ENCODE data around the gene SNRK.
"Not testable (repeated sequence)": the region's sequence is repeated elsewhere in the genome, so short reads cannot be mapped to it uniquely, and the experiment has no call there.

The SNRK gene

DNA sequence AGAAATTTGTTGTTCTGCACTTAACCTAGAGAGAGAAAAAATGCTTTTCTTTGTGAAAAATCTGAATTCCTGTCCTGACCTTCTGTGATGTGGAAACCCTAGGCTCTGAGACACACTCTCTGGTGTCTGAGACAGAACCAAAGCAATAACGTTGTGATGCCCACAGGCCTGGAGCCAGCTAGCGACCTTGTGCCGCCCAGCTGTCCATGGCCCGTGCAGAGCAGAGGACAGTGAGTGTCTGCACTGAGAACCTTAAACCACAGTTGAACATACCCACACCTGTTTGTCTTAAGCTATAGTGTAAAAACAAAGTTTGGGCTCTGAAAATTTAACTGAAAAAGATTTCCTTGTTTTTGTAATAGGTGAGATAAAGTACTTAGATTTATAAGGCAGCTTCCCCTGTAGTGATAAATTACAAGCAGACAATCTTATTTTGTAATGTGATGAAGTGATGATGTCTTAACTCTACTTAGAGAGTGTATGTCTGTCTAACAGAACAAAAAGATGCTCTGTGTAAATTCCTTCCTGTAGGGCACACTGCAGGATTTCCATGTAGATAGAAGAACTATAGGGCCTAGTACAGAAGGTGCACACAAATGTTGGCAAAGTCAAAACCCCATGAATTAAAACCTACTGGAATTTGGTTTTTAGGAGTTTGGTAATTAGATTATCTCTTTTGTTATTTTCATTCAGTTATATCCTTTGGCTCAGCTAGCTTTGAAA is 62.7 kb downstream of the SNRK start:
- no peak for FAIRE-seq

DNA sequence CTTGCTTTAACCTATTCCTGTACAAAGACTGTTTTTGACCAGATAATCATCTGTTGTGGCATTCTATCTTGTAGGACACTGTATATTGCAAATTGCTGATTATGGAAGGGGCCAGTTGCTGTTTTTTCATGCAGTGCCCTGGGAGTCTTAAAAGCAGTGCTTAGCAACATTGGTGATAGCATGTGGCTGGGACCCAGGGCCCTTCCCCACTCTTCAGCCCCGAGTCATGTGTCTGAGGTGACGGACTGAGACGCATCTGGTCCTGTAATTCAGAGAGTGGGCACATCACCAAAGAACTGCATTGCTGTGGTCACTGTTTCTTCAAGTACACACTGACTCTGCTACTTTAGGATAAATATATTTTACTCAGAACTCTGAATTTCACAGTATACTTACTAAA is 63.4 kb downstream of the SNRK start:
- FAIRE-seq = no peak

DNA sequence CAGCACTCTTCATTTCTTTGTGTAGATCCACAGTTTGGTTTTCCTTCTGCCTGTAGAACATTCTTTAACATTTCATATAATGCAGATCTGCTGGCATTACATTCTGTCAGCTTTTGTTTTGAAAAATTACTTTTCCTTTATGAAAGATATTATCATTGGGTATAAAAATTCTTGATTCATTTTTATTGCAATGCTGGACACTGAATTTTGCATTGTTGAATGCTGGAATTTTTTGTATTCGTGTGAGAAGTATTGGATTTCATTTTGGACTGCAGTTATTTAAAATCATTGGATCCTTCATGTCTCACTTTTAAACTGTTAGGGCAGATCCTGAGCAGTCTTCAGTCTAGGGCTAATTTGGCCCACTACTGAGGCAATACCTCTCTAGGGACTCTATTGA is 67.1 kb downstream of the SNRK start:
- FAIRE-seq = no peak

DNA sequence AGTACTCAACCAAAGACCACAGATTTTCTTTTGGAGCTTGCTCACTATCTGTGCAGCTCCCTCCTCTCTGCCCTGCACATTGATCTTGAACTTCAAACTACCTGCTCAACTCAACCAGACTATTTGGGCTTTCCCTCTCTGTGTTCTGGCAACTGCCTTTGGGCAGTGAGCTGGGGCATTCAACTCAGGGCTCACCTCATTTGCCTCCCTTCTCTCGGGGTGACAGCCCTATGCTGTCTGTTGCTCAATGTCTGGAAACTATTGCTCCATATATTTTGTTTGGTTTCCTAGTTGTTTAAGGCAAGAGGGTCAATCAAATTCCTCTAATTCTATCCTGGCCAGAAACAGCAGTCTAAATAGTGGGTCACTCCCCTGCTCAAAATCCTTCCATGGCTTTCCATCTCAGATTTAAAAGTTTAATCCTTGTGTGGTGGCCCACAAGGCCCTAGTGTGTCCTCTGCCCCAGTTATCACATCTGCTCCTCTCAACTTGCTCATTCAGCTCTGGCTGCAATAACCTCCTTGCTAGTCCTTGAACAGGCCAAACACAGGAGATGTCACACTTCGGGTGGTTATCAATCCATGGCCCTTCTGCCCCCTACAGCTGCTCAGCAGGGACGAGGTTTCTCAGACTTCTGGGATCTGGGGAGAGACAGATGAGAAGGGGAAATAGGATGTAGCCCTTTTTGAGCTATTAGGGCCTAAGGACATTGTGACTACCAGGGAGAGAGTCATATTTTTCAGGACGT is 67.8 kb downstream of the SNRK start:
- FAIRE-seq = no peak

DNA sequence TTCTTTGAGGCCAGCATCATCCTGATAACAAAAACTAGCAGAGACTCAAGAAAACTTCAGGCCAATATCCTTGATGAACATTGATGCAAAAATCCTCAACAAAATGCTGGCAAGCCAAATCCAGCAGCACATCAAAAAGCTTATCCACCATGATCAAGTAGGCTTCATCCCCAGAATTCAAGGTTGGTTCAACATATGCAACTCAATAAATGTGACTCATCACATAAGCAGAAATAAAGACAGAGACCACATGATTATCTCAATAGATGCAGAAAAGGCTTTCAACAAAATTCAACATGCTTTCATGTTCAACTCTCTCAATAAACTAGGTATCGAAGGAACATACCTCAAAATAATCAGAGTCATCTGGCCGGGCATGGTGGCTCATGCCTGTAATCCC is 69.7 kb downstream of the SNRK start:
- FAIRE-seq = not testable (repeated sequence)

DNA sequence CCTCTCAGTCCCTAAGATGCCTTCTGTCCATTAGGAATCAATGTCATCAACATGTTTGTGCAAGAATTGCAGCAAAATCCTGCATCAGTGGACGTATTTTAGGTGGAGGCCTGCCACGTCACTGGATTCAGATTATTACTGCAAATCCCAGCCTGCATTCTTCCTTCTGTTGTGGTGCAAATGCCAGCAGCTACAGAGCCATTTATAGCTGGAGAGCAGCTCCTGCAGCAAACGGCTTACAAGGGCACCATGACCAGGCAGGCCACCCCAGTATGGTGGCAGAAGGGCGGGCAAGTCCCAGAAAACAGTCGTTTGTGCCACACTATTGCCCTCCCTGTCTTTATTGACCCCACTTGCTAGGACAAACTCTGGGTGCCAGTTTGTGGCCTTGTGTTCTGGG is 74.7 kb downstream of the SNRK start:
- FAIRE-seq = no peak

DNA sequence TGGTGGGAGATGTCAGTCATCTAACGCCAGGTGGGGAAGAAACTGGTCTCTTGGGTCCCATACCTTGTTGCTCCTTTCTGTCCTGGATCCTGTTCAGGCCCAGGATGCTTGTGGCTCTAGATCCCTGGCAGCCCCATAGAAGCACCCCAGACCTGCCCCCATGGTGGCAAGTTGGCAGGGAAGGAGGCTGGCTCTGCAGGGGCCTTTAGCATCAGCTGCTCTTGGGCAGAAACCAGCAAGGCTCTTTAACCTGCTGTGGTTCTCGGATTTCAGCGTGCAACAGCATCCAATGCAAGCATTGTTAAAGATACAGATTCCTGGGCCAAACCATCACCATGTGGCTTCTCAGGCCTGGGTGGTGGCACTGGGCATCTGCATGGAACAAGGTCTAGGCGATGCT is 75.8 kb downstream of the SNRK start:
- no peak for FAIRE-seq

DNA sequence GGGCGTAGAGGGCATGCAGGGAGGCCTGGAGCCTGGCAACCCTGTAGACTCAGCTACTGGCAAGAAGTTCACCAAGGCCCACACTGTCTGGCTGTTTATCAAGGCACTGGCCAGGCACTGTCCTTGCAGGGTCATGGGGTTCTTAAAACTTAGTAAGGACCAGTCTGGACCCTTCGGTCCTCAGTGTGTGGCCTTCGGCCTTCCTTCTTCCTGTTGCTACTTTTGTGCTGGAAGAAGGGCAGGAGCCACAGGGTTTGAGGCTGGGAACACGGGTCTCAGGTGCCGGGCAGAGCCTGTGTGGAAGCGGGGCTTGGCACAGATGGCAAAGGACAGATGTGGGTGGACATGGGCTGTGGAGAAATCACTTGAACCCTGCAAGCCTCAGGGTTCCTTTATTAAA is 76.6 kb downstream of the SNRK start:
- FAIRE-seq = no peak

DNA sequence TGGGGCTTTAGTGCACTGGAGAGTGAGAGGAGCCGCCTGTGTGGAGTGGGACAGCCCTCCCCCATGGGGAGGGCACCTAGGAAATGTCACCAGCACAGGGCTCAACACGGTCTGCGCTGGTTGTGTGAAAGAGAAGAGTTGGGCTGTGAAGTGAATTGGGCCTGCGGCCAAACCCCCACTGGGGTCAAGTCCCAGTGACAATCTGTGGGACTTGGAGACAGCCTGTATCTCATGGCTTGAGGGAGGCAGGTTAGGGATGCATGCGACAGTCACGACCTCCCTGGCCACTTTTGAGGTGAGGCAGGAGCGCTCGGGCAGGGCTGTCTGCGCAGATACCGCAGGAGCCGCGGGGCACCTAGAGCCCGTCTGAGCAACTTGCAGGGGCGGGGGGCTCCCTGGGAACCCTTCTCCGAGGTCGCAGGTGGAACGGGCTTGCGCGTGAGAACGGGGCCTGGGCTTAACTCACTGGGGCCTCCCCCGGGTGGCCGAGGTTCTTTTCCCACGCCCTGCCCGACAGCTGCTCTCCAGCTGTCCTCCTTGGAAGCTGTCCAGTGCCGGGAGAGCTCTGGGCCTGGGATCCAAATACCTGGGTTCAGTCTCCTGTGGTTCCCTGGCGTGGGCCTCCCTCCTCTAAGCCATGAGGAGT is 77.4 kb downstream of the SNRK start:
- no peak for FAIRE-seq

DNA sequence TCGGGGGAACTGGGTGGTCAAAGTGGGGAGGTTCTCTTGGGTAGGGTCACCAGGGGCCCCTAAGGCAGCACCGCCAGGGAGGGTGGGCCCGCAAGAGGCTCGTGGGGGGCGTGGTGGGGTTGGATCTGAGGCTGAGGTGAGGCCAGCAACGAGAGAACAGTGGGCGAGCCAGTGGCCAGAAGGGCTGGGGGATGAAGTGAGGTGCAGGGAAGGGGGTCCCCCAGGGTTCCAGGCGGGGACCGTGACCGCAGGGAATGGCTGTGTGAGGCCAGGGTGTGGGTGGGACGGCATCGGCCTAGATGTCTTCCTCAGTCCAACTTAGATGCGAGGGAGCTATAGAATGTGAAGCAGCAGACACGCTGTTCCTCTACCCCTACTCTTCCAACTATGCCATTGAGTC is 78.2 kb downstream of the SNRK start:
- FAIRE-seq = no peak

DNA sequence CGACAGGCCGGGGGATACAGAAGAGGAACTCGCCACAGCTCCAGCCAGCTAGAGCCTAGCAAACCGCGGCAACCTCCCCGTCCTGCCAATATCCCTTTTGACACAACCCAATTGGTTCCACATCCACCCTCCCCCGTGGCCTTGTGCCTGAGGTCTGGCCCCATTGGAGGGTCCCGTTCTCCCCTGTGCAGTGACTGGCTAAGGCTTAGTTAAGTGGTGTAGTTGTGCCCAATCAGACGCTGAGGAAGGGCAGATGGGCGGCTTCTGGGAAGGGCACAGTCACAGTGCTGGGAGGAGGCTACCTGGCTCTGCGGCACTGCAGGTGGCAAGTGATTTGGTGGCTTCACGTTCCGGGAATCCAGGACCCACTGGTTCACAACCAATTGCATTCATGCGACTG is 78.6 kb downstream of the SNRK start:
- no peak for FAIRE-seq

DNA sequence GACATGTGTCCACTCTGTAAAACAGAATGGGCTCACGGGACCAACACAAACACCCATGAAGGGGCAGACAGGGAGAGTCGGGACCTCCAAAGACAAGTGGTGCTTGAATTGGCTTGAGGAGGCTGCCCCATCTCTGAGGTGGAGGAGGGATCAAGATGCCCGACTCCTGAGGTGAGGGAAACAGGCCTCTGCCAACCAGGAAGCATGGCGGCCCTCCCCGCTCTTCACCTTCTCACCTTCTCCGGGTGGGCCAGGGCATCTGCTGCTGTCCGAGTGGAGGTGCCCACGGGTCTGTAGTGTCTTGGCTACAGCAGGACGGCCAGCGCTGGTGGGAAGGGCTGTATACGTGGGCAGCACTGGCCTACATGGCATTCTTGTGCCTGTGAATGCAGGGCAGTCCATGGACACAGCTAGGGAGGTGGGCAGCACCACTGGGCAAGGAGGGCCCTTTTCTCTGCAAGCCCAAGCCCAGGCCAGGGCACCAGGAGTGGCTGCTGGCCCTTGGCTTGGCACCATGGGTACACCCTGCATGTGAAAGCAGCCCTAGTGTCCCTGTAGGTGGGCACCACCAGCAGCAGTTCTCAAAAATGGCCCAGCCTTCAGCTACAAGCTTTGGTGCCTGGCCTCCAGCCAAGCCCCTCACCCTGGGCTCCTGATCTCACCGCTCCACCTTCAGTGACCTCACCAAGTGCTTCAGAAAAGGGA is 79.4 kb downstream of the SNRK start:
- no peak for FAIRE-seq

DNA sequence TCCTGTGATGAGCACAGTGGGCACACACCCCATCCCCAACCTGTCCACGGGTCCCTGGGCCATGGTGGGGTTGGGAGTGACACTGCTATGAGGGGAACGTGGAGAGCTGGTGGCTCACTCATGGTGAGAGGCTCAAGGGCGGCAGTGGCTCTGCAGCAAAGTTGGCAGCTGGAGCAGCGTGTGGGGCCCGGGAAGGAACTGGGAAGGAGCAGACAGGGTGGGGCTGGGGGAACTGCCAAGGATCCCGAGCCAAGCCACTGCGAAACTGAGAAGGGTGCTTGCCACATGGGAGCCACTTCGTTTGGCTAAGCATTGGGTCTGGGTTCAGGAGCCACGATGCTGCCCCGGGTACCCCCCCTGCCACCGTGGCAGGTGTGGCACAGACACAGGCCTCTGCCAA is 80.1 kb downstream of the SNRK start:
- no peak for FAIRE-seq

DNA sequence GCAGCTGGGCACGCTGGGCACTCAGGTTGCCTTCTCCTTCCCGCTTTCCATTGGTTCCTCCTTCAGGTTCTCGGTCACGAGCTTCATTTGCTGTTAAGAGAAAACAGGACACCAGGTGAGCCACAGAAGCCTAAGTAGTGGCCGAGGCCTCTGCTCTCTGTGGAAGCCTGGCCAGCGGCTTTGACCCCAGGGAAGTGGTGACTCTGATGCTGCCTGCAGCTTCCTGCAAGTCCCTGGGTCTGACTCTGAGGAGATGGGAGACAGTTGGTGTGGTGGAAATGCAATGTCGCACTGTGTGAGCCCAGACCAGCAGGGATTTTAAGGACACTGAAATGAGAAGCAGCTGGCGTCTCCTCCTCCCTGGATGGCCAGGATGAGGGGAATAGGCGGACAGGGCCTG is 80.5 kb downstream of the SNRK start:
- FAIRE-seq = no peak

DNA sequence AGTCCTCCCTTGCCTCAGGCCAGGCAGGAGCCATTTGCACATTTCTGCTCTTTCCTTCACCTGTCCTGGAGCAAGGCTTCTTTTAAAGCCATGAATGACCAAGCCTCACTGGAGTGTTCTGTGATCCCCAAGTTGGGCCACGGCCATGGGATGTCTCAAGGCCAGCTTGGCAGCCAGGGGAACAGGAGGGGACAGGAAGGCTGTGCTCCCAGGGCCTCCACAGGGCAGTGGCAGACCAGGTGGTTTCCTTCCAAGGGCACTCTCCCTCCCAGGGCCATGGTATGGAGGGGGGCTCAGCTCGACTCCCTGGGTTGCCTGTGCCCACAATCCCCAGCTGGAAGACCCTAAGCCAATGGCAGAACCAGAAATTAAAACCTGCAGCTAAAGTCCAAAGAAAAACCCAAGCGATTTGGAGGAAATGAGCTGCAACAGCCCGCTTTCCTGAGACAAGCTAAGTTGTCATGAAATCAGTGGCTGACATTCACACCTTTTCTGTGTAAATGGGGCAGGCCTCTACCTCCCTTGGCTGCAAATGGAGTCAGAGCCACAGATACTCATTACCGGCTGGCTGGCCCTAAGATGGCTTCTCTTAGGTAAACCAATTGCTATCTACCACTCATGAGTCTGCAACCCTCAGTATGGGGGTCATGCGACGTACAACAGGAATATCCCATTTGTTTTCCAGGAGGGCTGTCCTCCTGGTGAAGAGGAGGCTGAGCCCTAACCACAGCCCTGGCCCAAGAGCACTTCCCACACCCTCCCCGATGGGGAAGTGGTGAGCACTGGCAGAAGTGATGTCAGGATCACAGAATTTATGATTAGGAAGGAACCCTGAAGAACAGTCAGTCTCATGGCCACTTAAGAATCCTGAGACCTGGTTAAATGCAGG is 83.3 kb downstream of the SNRK start:
- no peak for FAIRE-seq

DNA sequence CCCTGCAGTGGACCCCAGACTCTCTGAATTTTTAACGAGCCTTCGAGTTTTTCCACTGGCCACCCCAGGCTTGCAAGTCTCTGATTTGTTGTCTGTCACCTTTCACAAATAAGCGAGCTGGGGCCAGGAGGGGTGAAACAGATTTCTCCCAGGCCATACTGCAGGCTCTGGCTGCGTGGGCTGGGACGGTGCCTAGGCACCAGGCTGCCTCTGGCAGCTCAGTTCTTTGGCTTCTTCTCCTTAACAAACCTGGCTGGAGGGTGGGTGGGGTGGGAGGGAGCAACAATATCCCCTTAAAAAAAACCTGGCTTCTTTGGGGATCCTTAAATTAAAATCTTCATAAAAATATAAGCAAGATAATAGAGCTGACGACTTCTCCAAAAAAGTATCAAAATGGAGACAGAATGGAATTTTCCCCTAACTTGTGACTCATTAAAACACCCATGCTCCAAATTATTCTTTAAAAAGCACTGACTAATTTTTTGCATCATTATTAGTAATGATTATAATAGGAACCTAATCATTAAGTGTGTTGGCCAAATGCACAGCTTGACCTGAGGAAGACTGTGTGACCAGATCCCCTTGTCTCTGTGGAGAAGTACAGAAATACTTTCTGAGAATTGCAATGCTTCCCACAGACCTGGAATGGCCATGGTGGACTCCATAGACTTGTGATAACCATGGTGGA is 84.1 kb downstream of the SNRK start:
- no peak for FAIRE-seq

DNA sequence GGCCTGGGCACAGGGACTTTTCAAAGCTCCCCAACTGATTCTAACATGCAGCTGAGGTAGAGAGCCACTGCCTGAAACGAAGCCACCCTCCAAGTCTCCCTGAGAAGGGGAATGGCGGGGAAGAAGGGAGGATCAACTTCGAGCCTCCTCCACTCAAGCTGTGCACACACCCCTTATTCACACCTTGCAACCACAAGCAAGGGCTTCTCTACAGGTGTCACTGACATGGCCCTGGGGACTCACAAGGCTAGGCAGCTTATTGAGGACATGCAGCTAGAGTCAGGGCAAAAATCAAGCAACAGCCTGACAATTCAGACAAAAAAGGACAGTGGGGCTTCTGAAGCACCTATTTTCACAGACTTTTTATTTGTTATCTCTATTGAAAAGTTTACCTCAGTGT is 85.2 kb downstream of the SNRK start:
- no peak for FAIRE-seq

DNA sequence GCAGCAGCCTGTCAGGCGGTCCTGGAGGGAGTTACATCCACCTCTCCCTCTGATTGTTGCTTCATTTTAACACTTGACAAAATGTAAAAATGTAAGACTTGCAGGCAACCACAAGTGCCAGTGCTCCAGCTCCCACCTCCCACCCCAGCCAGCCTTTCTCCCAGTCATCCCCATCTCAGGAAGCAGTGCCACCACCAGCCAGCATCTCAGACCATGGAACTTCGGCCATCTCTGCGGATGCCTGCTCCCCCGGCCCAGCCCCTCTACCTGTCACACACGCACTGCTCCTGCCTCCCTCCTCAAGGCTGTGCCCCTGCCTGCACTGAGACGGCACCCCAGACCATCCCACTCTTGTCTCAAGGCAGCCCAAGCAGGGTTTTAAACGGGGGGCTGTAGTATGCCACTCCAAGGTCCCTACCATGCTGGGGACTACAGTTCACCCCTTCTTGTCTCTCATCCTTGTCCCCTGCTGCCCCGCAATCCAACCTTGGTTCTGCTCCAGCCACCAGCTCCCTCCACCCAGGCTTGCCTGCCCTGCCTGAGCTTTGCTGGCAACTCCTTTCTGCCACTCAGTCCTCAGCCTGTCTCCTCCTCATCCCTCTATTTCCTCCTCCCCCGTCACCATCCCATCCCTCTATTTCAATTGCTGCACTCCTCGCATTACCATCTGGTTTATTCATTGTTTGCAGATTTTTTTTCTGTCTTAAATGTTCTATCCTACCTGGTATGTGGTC is 85.8 kb downstream of the SNRK start:
- FAIRE-seq = no peak

DNA sequence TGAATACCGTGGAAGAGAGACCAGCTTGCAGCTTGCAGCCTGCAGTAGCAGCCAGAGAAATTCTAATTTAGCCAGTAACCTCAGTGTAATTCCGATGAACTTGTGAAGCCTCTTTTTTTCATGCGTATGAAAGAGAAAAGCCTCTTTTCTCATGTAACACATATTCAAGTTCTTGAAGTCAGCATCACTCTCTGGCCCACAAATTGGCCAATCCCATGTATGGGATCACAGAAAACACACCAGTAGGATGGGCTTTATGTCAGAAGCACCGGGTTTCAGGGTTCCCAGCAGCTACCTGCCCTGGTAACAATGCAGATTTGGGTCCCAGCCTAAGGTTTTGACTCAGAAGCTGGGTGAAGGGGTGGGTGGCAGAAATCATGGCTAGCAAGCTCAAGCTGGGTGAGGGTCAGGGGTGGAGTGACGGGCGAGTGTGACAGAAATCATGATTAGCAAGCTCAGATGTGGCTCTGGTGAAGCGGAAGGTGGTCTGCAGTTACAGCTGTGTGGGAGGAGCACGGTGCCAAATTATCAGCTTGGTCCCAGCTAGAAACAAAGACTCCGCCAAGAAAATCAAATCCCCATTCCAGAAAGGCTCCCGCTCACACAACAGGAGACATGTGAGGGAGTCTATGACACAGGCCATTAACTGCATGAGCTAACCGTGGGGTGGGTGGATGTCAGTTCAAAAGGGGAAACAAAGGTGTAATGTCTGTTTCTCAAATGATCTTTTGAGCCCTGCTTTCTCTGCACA is 86.6 kb downstream of the SNRK start:
- FAIRE-seq = no peak

DNA sequence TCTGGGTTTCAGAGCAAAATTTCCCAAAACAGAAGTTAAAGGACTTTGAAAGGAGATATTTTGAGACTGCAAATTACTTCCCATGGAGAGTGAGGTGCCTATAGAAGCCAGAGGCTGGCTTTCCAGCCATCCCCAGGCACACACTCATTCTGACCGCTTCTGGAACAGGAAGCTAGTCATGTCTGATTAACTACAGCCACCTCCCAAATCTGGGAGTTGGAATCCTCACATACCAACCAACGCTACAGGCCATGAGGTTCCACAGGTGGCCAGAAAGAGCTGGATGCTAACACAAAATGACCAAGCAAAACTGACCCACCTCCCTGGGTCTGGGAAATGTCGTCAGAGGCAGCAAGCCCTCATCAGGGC is 87.2 kb downstream of the SNRK start:
- FAIRE-seq = no peak

Measured in A204.1 (cell line).